GM12874 (cell line): Measurements from ENCODE around the gene ANO4.

Source experiments
- CTCF ChIP-seq: IDR thresholded peaks from 2 replicates; pipeline ENCODE4 v1.5.1; 2011; ENCODE audit warnings: low read depth, mild to moderate bottlenecking, control low read depth, low read length, moderate library complexity; ENCODE audit not compliant: insufficient read depth

ANO4 gene

DNA sequence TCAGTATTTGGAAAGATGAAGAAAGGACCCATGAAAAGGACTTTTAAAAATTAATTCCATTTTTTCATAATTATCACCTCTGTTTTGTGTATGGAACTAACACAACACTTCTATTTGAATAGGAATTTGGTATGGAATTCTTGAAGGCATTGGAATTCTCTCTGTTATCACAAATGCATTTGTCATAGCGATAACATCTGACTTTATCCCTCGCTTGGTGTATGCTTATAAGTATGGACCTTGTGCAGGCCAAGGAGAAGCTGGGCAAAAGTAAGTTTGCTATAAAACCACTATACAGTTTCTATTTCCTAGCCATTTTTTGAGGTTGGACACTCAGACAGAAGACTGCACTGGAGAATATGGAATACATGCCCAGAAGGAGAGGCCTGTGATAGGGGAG lies 316.9 kb downstream of the ANO4 start:
- no peak for TF ChIP-seq CTCF

- TF ChIP-seq CTCF: no peak
Measured at GRCh38 chr12:101115326-101115725, 320.8 kb downstream of the ANO4 start.

- no peak for TF ChIP-seq CTCF
Measured at GRCh38 chr12:101116911-101117310, 322.3 kb downstream of the ANO4 start.

GRCh38 chr12:101117842-101118241 lies 323.3 kb downstream of the ANO4 start:
- no peak for TF ChIP-seq CTCF

- TF ChIP-seq CTCF: no peak
Measured at GRCh38 chr12:101127521-101128219, 333.1 kb downstream of the ANO4 start.

DNA sequence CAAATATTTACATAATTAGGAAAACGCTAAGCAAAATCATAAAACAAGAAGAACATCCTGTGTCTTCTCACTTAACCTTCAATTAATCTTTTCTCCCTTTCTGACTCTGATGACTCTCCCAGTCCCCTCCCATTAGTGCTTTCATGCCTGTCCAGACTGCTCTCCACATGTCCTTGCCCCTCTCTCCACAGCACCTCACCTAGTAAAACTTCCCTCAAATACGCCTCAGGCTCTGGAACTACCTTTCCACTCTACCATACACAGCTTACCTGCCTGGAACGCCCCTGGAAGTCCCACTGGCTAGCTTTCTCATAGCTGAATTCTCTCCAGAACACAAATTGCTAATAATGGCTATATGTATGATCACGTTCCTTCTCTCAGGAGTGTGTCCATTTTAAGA lies 370.7 kb downstream of the ANO4 start:
- TF ChIP-seq CTCF: no peak

DNA sequence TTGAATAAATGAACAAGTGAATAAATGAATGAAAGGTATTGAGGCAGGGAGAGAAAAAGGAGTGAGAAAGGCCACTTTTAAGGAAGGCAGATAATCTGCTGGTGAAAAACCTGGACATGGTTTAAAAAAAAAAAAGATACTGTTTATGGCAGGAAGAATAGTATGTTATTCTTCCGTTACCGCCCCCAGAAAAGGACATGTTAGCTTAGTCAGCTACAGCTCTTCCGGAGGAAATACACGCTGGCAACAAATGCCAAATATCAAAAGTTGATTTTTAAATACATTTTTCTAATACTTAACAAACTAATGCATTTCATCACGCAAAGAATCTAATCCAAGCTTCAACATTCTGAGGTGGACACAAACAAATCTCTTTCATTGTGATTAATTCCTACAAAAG lies 372.3 kb downstream of the ANO4 start:
- no peak for TF ChIP-seq CTCF

- TF ChIP-seq CTCF: no peak
Measured at GRCh38 chr12:101168001-101168400, 373.4 kb downstream of the ANO4 start.
